ENCODE data around the gene TMEM53. TPM values are rescaled to one million over a fixed set of nuclear protein-coding genes. Genes with fewer than 3 reads are reported as not detected.

The TMEM53 gene
- total and polyA plus RNA-seq, 2 of the 8 experiments (the other 6 are each of a cell fraction or from before 2014, with no cell fraction given) = 6.7 to 27.9 TPM

DNA sequence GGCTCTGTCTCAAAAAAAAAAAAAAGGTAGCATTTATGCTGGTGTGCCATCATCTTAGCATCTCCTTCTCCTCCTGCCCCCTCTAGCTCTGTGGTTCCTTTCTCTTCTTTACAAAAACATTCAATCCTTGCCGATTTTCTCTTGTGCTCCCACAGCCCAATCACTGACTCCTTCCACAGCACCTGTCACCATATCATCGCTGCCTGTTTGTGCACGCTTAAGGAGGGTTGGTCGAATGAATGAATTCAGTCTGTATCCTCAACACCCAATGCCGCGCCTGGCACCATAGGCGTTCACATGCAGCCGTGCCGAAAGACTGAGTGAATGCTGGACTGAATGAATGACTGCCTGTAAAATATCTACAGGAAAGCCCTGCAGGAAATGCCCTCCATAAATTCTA lies 48.8 kb upstream of the TMEM53 start (continued):
- TF ChIP-seq, protein P1, sequence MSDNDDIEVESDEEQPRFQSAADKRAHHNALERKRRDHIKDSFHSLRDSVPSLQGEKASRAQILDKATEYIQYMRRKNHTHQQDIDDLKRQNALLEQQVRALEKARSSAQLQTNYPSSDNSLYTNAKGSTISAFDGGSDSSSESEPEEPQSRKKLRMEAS (IDR thresholded peaks at IDR 0.05) = no peak
- TF ChIP-seq GTF2F1 (IDR thresholded peaks at IDR 0.05; ENCODE audit: borderline replicate concordance, low read depth, low read length) (no peak), RAD21 (IDR thresholded peaks at IDR 0.05 in 1 of 2, conservative IDR thresholded peaks at IDR 0.05 in 1 of 2; ENCODE audit: low read depth in 2 of 2, low read length in 2 of 2) (no peak), CBX5 (IDR thresholded peaks at IDR 0.05; ENCODE audit: low read depth, low read length) (no peak), CHD2 (IDR thresholded peaks at IDR 0.05; ENCODE audit: low read length) (no peak)

All from H1 (cell line).